DMS 273 treated with DMSO at 0.1 percent for 48 hours (cell line): ENCODE measurements around the gene TRPV5.

ENCODE experiments used
- DNase-seq: peaks from one replicate; lab custom pipeline; 2025; lab: John Stamatoyannopoulos, UW

Gene TRPV5

DNA sequence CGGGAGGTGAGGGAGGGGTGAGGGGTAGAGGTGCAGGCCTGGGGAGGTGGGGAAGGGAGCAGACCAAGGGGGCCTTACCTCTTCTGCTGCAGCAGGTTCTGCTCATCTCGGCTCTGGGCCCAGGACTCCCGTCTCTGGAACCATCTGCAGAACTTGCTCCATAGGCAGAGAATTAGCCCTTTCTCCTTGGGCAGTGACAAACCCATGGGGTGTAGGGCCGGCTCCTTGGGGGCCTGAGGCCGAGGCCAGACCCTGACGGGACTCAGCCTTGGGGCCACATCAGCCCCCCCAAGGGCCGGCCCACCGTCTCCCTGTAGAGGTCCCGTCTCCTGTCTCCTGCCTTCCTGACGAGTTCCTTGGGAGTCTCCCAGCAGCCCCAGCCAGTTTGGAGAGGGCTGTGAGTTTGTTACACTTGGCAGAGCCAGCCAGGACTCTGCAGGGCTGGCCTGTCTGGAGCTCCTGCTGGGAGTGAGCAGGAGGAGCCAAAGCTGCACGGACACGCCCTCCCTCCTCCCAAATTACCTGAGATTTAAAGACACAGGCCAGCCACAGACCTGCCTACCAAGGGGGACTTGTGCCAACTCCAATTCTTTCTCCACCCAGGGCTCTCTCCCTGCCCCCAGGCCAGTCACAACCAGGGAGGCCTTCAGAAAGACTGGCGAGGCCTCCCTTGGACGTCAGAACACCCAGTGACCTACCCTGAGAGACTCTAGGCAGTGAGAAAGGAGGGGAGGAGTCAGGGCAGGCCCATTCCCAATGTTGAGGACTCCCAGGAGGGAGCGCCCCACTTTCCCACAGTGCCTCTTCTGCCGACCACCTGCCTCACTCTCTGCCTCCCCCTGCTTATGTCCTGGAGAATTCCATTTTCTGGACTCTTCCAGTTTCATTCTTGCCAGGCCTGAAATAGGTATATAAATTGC is 48.0 kb downstream of the TRPV5 start, which contains the start of gene TRPV6:
TRPV6 (minus strand) TSS at position 435 of the 920 bp plus-strand sequence.
- DNase-seq: no peak

DNA sequence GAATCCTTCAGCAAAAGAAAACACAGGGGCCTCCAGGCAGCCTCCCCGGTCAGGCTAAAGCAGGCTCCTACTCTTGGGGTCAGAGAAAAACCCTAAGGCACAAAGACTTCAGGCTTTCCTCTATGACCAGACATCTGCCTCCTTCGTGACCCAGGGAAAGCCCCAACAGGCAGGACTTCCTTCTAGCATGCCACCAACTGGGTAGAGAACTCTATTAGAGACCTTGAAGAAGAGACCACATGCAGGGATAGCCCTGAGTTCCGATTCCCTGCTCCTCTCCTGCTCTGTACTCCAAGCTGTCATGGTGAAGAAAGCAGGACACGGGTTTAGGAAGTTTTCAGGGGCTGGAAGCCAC is 49.3 kb downstream of the TRPV5 start:
- no peak for DNase-seq

DNA sequence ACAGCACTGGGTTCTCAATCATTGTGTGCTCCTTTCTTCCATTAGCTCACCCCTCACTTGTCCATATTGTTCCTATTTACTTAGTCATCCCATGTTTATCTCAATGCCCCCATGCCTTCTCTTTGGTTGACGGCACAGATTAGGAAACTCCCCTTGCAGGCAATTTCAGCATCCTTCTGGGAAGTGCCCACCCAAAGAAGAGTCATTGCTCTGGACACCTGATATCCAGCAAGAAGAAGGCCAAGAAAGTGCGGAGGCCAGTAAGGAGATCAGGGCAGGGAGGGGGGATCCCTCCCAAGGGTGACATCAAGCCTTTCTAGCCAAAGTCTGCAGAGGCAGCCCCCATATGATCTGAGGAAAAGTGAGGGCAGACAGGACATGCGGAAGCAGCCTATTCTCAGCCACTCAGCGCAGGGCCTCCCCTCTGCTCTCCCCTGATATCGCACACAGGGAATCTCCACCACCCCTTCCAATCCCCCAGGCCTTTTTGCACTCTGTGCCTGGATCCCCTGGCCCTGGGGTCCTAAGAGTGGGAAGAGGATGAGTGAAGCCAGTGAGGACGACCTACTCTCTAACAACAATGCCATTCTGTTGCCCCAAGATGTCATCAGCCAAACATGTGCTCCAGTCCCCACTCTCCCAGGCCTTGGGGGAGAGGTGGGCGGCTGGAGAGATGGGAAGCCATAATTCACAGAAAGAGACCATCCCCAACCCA is 49.8 kb downstream of the TRPV5 start:
- DNase-seq: no peak

DNA sequence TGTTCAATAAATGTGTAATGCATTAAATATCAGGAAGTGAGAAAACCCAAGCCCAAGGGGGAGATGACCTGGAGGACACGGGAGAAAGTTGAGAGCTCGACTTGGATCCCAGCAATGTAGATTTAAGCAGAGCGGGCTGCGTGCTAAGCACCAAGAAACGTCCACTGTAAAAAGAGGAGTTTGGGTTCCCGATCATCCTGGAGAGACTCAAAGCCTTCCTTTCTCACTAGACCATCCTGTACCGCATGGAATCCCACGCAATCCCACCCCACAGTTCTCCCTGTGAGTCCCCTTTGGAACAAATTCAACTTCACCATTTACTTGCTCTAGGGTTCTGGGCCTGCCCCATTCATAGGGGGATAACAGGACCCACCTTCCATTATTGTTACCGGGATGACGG is 50.4 kb downstream of the TRPV5 start:
- no peak for DNase-seq

DNA sequence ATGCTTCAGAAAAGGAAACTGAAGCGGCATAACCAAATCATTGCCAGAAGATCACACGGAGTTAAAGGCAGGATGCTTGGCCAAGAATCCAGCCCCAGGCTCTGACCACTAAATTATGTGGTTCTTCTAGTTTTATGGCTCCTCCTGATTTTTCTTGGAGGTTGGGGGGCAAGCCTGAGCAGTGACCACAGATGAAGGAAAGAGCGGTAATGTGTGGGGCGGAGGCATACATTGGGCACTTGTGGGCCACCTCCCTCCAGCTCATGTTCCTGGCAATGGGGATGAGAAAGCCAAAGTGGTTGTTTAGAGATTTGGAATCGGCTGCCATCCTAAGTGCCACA is 51.2 kb downstream of the TRPV5 start:
- DNase-seq: no peak

DNA sequence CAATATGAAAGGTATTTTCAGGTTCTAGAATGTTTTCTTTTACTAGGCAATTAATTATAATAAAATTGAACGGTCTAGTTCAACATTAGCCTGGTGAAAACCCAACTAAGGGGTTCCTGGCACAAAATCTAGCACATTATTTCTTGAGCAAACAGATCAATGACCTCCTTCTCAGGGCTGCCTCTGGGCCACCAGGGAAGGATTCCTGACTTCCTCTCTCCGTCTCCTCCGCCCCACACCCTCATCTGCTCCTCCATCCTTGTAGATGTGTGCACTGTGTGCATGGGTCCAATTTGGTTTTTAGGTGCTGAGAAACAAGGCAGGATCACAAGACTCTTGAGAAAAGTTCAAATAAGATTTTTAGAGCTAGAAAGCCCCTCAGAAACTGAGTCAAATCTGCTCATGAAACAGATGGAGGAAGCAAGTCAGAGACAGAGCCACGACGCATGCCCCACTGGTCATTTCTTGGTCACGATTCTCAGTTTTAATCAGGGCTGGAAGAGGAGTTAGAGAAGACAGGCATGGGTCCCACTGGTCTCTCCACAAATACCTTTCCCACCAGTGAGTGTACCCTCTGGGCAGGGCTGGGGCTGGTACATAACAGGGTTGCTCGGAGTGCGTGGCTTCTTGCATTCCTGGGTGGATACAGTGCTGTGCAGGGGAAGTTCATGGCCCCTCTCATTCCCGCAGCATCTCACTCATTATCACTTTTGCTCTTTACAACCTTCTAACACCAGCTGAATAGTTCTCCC is 51.8 kb downstream of the TRPV5 start:
- DNase-seq: no peak

DNA sequence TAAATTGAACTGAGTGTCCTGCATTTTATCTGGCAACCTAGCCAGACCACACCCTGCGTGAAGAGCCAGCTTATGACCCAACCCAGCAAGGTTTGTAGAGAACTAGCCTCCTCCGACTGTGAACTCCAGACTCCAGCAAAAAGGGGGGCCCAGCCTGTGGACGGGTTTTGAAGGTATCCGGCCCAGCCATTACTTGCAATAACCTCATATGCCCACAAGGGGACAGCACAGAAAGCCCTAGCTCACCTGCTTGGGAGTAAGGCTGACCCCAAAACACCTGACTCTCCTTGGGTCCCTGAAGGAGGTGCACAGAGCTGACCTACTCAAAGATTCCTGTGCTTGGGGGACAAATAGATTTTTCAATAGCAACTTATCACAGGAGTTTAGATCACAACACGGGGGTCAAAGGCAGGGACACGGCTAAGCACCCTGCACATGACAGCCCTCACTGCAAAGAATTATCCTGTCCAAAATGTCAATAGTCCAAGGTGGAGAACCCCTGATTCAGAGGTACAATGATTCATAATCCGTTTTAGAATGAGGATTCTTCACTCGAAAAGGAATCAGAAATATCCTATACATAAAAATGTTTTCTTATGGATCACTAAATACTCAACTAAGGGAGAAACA is 52.6 kb downstream of the TRPV5 start:
- no peak for DNase-seq

DNA sequence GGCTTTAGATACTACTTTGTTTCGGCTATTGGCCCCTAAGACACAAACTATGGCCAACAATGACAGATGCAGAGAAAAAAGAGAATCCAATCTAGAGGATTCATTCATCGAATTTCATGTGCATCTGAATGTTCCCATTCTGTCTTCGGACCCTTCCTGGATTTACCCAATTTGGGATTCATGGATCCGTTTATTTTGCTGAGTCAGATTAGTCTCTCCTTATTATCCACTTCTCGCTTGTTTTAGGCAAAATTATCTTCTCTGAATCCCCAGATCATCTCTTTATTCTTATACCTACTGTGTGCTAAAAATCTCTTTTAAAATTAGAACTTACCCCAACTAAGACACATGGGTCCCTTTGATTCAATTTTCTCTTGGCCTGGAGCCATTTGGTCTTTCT is 54.5 kb downstream of the TRPV5 start:
- DNase-seq: no peak

DNA sequence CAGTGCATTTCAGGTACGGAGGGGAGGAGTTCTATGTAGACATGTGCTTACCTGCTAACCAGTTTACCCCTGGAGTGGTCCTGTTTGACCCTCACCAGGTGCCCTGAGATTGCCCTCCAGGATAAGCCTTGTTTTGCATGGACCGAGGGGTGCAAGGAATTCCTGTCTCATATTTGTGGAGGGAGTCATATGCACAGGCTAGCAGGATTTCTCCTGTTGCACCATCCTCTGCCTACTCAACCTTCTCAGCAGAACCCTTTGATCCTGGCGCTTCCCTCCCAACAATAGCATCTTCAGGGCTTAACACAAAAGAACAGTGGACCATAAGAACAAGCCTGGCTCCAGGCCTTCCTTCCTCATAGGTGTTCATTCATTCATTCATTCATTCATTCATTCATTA is 55.2 kb downstream of the TRPV5 start:
- no peak for DNase-seq

DNA sequence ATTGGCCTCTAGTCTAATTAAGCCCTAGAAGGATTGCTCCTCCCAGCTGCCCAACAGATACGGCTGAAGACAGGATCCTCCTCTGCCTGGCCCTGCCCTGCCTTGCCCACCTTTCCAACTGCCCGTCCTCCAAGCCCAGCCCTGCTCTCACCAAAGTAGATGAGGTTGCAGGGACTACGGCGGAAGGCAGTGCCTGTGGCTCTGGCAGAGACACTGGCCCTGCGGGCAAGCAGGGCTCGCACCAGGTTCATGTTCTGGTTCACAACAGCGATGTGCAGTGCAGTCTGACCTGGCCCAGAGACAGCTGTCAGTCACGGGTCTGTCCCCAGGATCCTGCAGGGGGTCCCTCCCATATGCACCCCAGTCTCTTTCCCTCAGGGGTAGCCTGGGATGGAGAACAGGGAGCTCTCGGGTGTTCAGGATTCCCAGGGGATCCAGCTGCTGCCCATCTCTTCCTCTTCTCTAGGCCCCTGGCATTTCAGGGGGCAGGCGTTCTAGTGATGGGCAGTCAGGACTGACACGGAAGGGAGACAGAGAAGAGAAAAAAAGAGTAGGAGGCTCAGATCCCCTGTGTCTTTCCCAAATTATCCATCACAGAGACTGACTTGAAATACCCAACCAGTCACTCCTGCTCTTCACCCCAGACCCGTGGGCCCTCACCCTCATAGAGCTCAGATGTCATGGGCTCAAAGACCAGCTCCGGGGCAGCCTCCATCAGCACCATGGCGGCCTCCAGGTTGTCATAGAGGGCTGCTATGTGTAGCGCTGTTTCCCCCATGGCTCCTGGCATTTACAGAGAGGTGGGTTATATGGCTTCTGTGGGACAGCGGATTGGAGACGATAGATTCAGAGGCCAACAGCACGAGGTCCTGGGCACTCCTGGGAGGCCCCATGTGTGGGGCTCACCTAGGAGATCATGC is 56.3 kb downstream of the TRPV5 start:
- no peak for DNase-seq

DNA sequence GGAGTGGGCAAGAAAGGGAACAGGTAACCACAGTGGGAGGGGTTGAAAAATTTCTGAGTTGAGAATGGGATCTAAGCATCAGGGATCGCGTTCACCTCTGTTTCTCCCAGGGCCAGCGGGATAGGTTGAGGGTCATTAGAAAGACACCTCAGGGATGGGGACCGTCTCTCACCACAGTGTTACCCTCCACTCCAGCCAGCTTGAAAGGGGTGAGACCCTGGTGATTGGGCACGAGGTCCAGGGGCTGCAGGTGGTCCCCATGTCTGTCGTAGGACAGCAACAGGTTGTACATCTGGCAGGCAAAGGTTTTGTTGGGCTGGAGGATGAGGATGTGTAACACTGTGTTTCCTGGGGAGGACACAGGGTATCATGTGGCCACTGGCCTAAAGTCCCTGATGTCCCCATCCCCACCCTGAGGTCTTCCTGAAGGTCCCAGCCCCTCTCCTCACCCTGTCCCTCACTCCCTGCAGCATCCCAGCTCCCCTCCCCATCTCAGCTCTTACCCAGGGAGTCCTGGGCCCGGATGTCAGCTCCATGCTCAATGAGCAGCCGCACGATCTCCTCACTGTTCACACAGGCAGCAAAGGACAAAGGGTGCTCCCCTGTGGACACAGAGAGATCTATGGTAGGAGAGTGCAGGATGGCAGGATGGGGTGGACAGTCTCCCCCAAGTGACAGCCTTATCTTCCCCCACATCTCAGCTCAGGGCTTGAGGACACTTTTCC is 57.1 kb downstream of the TRPV5 start:
- DNase-seq: no peak

DNA sequence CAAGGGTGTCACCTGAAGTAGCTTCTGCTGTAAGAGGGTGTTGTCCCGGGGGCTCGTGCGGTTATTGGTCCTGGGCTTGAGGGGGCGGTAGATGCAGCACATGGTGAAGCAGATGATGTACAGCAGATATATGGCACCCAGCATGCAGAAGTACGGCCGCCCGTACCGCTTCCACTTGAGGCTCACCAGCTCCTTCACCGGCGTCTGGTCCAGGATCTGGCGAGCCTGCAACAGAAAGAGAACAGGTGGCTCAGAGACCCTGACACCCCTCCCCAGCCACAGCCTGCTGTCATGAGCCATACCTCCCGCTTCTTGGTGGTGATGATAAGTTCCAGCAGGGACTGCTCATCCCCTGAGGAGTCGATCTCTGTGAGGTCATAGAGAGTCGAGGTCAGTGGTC is 58.1 kb downstream of the TRPV5 start:
- DNase-seq: no peak

DNA sequence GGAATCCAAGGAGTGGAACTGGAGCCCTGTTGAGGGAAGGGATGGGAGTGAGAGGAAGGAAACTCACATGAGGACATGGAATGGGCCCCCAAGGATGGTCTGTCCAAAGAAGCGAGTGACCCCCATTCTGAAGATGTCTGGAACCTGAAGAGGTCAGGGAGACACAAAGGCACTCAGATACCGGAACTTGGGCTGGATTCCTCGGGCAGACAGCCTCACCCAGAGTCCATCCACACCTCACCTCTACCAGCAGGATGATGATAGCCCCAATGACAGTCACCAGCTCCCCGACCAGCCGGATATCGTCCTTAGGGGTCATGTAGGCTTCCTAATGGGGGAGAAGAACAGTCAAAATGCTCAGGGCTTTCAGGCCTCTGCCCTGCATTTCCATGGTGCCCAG is 58.7 kb downstream of the TRPV5 start:
- DNase-seq: no peak

DNA sequence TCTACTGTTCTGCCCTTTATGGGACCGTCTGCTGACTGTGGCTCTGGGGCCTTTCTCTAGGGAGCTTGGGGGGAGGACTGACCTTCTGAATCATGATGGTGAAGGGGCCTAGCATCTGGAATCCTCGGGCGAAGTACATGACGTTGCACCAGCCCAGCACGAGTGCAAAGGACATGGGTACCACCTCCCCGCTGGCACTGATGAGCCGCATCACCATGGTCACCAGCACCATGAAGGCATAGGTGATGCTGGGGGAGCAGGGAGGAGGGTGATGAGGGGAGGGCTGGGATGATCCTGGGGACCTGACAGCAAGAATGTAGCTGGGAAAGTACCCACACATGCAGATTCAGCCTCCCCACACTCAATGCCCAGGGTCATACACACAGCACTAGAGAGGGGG is 59.1 kb downstream of the TRPV5 start:
- DNase-seq: no peak

DNA sequence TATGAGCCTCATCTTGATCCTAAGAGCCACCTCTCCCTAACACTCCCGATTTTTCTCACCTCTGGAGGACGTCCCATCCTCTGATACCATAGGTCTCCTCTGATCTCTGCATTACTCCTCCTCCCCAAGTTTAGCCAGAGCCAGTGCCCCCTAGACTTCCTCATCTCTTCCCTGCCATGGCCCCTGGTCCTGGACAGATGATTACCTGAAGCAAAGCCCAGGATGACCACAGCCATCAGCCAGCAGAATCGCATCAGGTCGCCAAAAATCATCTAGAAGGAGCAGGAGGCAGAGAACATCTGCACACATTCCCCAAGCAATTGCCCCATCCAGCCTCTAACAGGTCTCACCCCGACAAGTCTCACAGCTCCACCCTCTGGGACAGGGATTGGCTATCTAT is 59.7 kb downstream of the TRPV5 start:
- no peak for DNase-seq

DNA sequence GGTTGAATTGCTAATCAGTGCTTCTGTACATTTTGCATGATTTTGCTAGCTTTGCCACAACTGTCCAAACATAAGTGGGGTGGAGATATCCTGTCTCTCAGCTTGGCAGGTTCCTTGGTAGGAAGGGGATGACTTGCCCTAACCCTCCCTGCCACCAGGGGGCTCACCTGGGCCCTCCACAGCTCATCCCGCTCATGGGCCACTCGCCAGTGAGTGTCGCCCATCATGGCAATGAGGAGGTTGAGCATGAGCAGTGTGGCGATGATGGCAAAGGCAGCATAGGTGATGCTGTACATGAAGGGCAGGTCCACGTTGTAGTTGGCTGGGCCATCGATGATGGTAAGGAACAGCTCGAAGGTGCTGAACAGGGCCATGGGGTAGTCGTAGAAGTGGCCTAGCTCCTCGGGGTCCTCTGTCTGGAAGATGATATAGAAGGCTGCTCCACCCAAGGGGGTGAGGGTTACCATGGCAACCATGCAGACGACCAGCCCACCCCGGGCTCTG is 60.2 kb downstream of the TRPV5 start:
- DNase-seq: no peak

DNA sequence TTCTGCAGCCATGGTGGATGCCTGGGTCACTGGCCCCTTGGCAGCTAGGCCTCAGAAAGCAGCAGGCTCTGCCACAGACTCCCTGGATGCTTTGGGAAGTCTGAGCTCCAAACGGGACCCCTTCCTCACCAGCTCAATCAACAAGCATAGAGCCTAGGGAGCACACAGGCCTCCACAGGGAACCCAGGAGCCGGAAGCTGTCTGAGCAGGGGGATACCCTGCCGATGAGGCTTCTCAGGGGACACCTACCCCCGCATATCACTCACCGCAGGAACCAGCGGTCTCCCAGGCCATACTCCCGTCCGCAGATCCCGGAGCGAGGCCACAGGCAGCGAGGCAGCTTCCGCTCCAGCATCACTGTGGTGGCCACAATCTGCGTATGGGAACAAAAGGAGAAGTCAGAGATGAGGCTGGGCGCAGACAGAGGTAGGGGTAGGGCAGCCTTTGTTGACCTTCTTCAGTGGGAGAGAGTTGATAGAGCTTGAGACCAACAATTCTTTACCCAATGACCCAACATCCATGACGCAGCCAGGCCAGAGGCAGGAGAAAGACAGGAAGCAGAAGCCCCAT is 61.4 kb downstream of the TRPV5 start:
- DNase-seq: no peak

DNA sequence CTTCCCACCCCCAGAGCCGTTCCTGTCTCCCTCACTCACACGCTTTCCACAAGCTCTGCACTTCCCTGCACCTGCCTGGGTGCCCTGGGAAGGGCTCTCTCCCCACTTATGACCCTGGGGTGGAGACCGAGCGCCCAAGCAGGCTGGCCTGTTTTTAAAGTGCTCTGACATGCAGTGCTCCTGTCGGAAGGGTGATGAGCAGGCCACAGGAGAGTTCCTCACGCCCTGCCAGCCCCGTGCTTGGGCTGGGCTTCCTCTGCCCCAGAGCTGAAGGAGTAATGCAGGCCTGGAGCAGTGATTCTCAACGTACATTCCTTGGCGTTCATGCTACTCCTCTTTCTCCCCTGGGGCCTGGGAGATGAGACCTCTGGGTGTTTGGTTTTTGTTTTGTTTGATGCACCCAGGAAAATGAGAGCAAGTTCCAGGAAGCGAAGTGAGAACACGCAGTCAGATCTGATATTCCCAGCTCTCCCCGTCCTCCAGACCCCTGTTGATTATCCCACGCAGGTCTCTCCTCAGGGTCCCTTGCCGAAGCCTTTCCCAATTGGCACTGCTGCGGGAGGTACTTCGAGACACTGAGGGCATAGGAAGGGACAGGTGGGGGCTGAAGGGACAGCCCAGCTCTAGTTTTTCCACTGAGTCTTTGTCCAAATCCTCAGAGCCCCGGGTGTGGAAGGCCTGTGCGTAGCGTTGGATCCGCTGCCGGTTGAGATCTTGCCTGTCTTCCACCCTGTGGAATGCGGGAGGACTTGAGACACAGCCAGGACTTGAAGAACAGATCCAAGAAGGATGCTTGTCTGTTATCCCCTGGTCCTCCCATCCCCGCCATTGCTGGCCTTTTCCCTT is 62.1 kb downstream of the TRPV5 start:
- no peak for DNase-seq
